Testis (tissue), 2 donors: ENCODE data around the gene GPR151.

ENCODE experiments used
- CTCF ChIP-seq, 3 experiments: fragments of 450-650 bp in 2 of 3; fragments of 200-600 bp in 1 of 3; sonication (generic) in 1 of 3; IDR thresholded peaks; one replicate each; pipeline ENCODE4 v1.5.1; 2016 to 2019; ENCODE audit warnings: antibody characterized with exemption in 3 of 3, mild to moderate bottlenecking in 2 of 3, moderate library complexity in 1 of 3
- POLR2A ChIP-seq: fragments of 450-650 bp; IDR thresholded peaks from one replicate; pipeline ENCODE4 v1.6.1; 2017; ENCODE audit warnings: antibody characterized with exemption, mild to moderate bottlenecking, moderate library complexity

GRCh38 chr5:146519554-146519953 is 3.6 kb upstream of the GPR151 start:
- TF ChIP-seq POLR2A (no peak), CTCF (IDR thresholded peaks at IDR 0.05) (no peak)
